Left hindlimb (tissue), 1 donor: ENCODE measurements around the gene HDAC2.
"Not testable (repeated sequence)": the region's sequence is repeated elsewhere in the genome, so short reads cannot be mapped to it uniquely, and the experiment has no call there.

ENCODE experiments used
- DNase-seq: peaks from one replicate; pipeline ENCODE4 v3.0.0-alpha.2; 2018

HDAC2 gene

GRCh38 chr6:113970805-113971676 lies at the start of gene HDAC2:
Gene HDAC2, minus strand, starts transcription at chr6:113971148. Its CDS starts 240 bp downstream, at chr6:113970908.
- peak; percentile 91 for DNase-seq

- DNase-seq = no peak
Observed at GRCh38 chr6:114020196-114020595, 49.2 kb upstream of the HDAC2 start.

- not testable (repeated sequence) for DNase-seq
Observed at GRCh38 chr6:114017146-114017545, 46.2 kb upstream of the HDAC2 start.

GRCh38 chr6:114014106-114014505 lies 43.2 kb upstream of the HDAC2 start:
- DNase-seq = not testable (repeated sequence)

GRCh38 chr6:114011486-114011885 lies 40.5 kb upstream of the HDAC2 start:
- DNase-seq = not testable (repeated sequence)

DNA sequence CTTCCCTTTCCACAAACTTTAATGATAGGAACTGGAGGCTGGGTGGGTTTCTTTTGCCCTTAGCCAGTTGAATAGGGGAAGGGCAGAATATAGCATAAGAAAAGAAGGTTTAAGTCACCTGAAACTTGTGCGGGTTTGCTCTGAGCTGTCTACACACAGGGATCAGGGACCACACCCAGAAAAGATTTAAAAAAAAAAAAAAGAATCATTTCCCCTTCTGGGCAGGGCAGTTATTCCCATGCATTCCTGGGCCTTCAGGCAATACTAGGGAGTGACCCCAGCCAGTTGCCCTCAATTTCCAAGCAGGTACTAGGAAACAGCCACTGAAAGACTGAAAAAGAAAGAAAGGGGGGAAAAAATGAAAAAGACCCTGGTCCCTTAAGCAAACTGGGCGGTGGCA lies 39.6 kb upstream of the HDAC2 start:
- no peak for DNase-seq

DNA sequence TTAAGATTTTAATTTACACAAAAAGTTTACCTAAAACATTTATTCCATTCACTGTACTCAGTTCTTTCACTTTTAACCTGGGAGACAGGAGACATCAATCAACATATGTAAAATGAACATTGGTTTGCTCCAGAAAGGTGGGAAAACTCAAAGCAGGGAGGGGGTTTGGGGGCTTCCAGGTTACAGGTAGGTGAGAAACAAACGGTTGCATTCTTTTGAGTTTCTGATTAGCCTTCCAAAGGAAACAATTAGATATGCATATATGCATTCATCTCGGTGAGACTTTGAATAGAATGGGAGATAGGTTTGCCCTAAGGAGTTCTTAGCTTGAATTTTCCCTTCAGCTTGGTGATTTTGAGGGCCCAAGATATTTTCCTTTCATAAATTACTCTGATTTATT lies 38.2 kb upstream of the HDAC2 start:
- DNase-seq = no peak

DNA sequence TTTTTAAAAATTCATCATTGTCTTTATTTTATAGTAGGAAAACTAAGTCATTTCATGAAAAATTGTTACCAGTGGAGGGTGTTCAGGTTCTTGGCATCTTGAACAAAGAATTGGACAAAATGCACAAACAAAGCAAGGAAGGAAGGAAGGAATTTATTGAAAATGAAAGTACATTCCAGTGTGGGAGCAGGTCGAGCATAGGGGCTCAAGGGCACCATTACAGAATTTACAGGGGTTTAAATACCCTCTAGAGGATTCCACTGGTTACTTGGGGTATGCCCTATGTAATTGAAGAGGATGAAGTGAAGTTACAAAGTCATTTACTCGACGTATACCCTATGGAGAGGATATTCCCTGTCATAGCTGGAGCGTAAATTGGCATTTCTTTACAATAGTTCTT lies 37.4 kb upstream of the HDAC2 start:
- no peak for DNase-seq

- DNase-seq = no peak
Observed at GRCh38 chr6:114007516-114007915, 36.6 kb upstream of the HDAC2 start.

- no peak for DNase-seq
Observed at GRCh38 chr6:114001354-114001753, 30.4 kb upstream of the HDAC2 start.

GRCh38 chr6:114000069-114000468 lies 29.1 kb upstream of the HDAC2 start:
- DNase-seq = no peak

DNA sequence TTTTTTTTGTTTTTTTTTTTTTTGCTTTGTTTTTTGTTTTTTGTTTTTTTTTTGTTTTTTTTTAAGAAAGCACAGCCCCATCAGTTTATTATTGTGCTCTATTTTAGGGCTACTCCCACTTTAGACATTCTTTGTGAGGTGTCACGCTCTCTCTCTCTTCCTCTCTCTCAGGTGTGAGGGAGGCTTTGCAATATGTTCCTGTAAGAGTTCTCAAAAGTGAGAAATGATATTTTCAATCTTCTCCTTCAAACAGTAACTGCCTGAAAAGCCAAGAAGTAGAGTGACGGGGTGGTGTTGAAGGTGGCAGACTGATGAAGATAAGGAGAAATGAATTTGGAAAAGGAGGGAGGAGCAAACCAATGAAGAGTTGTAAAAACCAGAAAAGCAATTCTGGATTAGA lies 28.3 kb upstream of the HDAC2 start:
- no peak for DNase-seq

DNA sequence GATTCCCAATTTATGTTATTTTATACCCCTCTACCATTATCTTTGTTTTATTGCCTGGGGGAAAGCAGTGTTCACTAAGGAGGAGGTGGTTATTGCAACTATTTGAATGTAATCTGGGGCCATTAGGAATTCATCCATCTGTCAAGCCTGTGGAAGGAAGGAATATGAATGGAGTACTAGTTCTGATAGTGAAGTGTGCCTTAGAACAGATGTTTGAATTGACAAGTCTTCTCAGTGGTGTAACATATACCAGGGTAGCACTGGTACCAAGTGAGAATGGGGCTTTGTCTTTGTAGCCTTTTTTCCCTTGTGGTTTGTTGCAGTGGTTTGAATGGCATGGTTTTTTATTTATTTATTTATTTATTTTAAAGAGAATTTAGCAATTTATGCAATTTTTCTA lies 27.9 kb upstream of the HDAC2 start:
- no peak for DNase-seq

- no peak for DNase-seq
Observed at GRCh38 chr6:113997116-113997515, 26.2 kb upstream of the HDAC2 start.

DNA sequence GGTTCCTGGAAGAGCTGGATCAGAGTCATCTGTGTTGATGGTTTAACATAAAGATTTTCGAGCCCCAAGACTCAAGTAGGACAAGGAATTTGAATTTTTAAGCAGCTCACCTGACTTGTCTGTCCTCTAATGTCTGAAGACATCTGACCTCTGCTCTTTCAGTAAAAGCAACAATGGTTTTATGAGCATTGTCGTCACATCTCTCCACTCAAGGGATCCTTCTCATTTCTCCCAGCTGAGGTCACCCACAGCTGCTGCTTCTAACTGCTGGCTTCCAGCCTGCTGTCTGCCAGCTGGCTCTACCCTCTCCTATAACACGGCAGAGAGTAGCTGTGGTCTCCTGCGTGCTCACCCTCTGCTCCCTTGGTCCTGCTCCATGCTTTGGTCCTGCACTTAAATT lies 24.7 kb upstream of the HDAC2 start:
- peak; percentile 83 for DNase-seq

GRCh38 chr6:113994934-113995342 lies 24.0 kb upstream of the HDAC2 start:
- peak; percentile 66 for DNase-seq

GRCh38 chr6:113989675-113990074 lies 18.7 kb upstream of the HDAC2 start:
- no peak for DNase-seq

- DNase-seq = not testable (repeated sequence)
Observed at GRCh38 chr6:113982675-113983074, 11.7 kb upstream of the HDAC2 start.

DNA sequence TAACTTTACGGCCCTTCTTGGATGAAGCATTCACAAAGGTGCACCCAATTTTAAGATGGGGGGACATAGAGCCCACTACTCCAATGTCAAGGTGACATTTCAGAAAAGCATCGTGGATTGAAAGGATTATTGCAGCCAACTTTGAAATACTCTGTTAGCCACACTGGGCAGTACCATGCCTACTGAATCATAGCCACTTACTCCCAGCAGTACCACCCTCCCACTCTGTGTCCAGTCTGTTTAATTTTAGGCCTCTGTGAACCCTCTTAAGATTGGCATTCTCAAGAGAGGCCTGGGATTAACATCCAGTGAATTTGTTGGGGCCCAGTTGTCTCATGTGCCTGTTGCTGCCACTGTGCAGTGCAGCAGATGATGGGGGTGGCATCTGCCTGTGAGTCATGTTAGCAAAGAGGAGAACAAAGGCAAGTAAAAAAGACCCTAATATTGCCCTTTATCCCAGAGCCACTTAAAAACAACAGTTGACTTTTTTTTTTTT lies 11.2 kb upstream of the HDAC2 start:
- no peak for DNase-seq

DNA sequence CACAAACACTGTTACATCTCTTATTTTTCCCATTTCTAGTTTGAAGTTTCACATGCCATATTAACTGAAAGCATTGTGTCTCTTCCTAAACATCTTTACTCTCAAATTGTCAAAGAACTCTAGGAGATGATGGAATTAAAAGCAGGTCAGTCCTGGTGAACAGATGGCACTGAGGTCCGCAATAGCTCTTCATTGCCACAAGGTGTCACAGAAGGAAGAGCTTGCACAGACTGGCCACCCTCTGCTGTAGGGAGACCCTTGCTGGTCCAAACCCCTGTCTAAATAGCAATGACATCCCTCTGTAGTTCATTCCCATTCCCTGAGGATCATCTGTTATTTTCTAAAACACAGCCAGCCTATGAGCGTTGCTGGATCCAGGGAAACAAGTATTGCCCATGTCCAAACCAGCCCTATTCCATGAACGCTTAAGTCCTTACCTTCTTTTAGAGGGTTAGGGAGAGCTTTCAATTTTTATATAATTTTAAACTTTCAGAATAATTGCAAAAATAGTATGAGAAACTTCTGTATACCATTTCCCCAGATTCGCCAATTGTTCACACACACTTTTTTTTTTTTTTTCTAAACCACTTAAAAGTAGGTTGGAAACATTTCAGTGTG lies 10.1 kb upstream of the HDAC2 start:
- no peak for DNase-seq

GRCh38 chr6:113979937-113980336 lies 9.0 kb upstream of the HDAC2 start:
- DNase-seq = no peak

GRCh38 chr6:113978084-113978675 lies 7.2 kb upstream of the HDAC2 start:
- DNase-seq = no peak

GRCh38 chr6:113976806-113977205 lies 5.9 kb upstream of the HDAC2 start:
- DNase-seq = no peak

DNA sequence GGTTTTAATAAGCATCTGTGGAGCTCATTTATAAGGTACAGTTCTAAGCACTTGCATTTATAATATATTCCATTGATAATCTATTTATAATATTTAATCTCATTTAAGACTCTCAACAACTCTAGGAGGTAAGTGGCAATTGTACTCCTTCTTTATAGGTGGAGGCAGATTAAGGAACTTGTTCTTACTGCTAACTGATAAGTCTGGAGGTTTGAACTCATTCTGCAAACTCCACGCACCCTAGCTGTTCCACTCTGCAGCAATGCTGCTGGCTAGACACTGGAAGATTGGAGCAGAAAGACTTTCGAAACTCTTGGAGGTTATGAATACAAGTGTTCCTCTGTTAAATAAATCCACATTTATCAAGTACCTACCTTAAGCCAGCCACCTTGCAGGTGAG lies 793 bp upstream of the HDAC2 start:
- no peak for DNase-seq
